Measurements from ENCODE around the gene HTR2C. TPM values are rescaled to one million over a fixed set of nuclear protein-coding genes. Genes with fewer than 3 reads are reported as not detected.

HTR2C gene
- total and polyA plus RNA-seq, 2 of the 4 experiments (the other 2 are of a cell fraction): not detected

DNA sequence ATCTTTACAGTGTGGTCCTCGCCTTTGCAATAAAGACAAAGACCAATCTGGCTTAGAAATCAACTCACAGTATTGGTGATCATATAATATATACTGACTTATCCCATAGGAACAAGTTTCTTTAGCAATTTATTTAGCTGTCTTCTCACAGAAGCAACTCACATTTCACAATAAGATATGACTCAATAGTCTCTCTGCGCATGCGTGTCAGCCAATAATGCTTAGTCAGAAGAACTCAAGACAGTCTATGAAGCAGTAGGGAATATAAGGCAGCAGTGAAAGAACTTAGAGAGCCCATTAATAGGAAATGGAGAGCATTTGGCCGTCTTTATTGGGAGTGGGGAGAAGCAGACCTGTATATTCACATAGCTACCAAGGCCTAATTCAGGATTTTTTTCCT, 216.8 kb downstream of the HTR2C start:
- dilution Hi-C loops (cut with HindIII; ENCODE audit: low sequenced_read_pairs, unreplicated experiment): no loop called here
- H4K8ac ChIP-seq (ENCODE audit: low read depth in 2 of 2, low read length in 2 of 2): no peak overlapping the region
- no peaks in the 10 kb centered on the region for H3K9me1 ChIP-seq (ENCODE audit: insufficient read depth, low read length)
- DNase-seq: peak; percentile 12
- intact Hi-C loops (cut with micrococcal nuclease): no loop called here
- no peaks in the 10 kb centered on the region for H4K20me1 ChIP-seq (ENCODE audit: insufficient read depth, low read length)
- ChIA-PET POLR2A (ENCODE audit: unreplicated experiment) (no interaction called here), CTCF (interaction anchor here (0.6 kb wide), 1 partner anchor 12 kb away, joined by 3 read pairs; no protein-coding TSS in a partner anchor)
- H3K56ac ChIP-seq (ENCODE audit: extremely low read depth, insufficient read depth, low read length): no peak overlapping the region
- no peaks in the 10 kb centered on the region for H3K27me3 ChIP-seq (ENCODE audit: control insufficient read depth, insufficient read depth, low read length)
- no peak overlapping the region for H3K4me2 ChIP-seq (ENCODE audit: low read depth, low read length)
- no peaks in the 10 kb centered on the region for H3K4me1 ChIP-seq (ENCODE audit: control insufficient read depth, insufficient read depth, low read length)
- H3K9me3 ChIP-seq (ENCODE audit: control insufficient read depth, insufficient read depth, low read length): no peaks in the 10 kb centered on the region
- no peak overlapping the region for H2BK5ac ChIP-seq (ENCODE audit: low read depth, low read length, poor library complexity, severe bottlenecking)
- in situ Hi-C loops (cut with MboI; ENCODE audit: low sequenced_read_pairs): no loop called here
- ATAC-seq (ENCODE audit: low read depth): no peak
- no peak overlapping the region for H4K91ac ChIP-seq (ENCODE audit: insufficient read depth, low read depth, low read length)
- H3K9ac ChIP-seq (ENCODE audit: low read depth, low read length): no peak overlapping the region
- no peak overlapping the region for H2BK120ac ChIP-seq (ENCODE audit: low read depth, low read length)
- no peak overlapping the region for H3K27ac ChIP-seq (ENCODE audit: insufficient read depth, low read length)
- H3K23ac ChIP-seq (ENCODE audit: low read depth, low read length): no peak overlapping the region
- H2AK5ac ChIP-seq (ENCODE audit: low read depth, low read length): no peak overlapping the region
- WGBS, 2 experiments (ENCODE audit: extremely low coverage in 2 of 2, insufficient read length in 1 of 2): no CpG with 5 or more reads among the region's 4 CpGs
- no peaks in the 10 kb centered on the region for H3K79me1 ChIP-seq (ENCODE audit: low read depth in 1 of 2, low read length in 2 of 2)
- no peak overlapping the region for H4K5ac ChIP-seq (ENCODE audit: low read depth, low read length)
- H3K36me3 ChIP-seq (ENCODE audit: control insufficient read depth, insufficient read depth, low read length): no peaks in the 10 kb centered on the region
- no TSS peak for BruUV-seq (replicated peaks)
- H3K14ac ChIP-seq (replicated peaks; ENCODE audit: low read depth, low read length): no peak overlapping the region
- H3K4ac ChIP-seq (ENCODE audit: low read depth, low read length): no peak overlapping the region
- no peak overlapping the region for H2BK20ac ChIP-seq (ENCODE audit: low read depth, low read length)
- TF ChIP-seq CEBPB (IDR thresholded peaks at IDR 0.05; ENCODE audit: low read depth, low read length) (0 out of 2 replicates have a peak, but pooled peaks have one; percentile 17), RFX5 (IDR thresholded peaks at IDR 0.05; ENCODE audit: low read depth, low read length) (no peak), NFE2L2 (IDR thresholded peaks at IDR 0.05; ENCODE audit: low read depth, low read length) (no peak), RAD21 (IDR thresholded peaks at IDR 0.05; ENCODE audit: low read length) (no peak)
- TF ChIP-seq, protein P1, sequence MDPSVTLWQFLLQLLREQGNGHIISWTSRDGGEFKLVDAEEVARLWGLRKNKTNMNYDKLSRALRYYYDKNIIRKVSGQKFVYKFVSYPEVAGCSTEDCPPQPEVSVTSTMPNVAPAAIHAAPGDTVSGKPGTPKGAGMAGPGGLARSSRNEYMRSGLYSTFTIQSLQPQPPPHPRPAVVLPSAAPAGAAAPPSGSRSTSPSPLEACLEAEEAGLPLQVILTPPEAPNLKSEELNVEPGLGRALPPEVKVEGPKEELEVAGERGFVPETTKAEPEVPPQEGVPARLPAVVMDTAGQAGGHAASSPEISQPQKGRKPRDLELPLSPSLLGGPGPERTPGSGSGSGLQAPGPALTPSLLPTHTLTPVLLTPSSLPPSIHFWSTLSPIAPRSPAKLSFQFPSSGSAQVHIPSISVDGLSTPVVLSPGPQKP (IDR thresholded peaks at IDR 0.05; ENCODE audit: borderline replicate concordance, low read depth, low read length): no peak
- no peak overlapping the region for H2AK9ac ChIP-seq (replicated peaks; ENCODE audit: low read depth, low read length, poor library complexity)
- no peak overlapping the region for H3K4me3 ChIP-seq (ENCODE audit: insufficient read depth, low read depth, low read length)
- H2AFZ ChIP-seq (replicated peaks; ENCODE audit: low read length, poor library complexity): no peak overlapping the region
- no peak overlapping the region for H3K18ac ChIP-seq (ENCODE audit: low read depth, low read length)
- no peak overlapping the region for H2BK15ac ChIP-seq (ENCODE audit: low read depth, low read length)
